ENCODE measurements around the gene GAB2. TPM values are rescaled to one million over a fixed set of nuclear protein-coding genes. Genes with fewer than 3 reads are reported as not detected.
A peak's percentile ranks its signal among the peaks of the same experiment; 100 is the strongest.

Gene GAB2
- polyA plus RNA-seq, 3 donors from 2014 or later = 1.0 TPM; not detected in 1

DNA sequence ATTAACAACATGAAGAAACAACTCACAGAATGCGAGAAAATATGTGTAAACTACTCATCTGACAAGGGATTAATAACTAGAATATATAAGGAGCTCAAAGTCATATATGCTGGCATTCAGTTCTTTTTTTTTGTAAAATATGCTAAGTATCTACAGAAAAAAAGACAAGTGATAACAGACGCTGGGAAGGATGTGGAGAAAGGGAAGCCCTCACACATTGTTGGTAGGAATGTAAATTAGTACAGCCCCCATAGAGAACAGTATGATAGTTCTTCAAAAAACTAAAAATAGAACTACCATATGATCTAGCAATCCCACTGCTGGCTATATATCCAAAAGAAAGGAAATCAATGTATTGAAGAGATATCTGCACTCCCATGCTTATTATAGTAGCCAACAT, 13.8 kb downstream of the GAB2 start:
- peaks cover 0 to 11% (median 5%) of the 10 kb centered on the region in 3 donors for H3K27me3 Mint-ChIP-seq (ENCODE audit: low read depth in 3 of 3)
- peaks cover 0 to 2% (median 0%) of the 10 kb centered on the region in 6 donors for H3K9me3 Mint-ChIP-seq
- DNase-seq = no peak
- H3K4me1 Mint-ChIP-seq = no peaks in the 10 kb centered on the region
- no peak overlapping the region for H3K27ac Mint-ChIP-seq
- H3K4me3 Mint-ChIP-seq = no peak overlapping the region
- peaks cover 0 to 2% (median 0%) of the 10 kb centered on the region in 3 donors for H3K36me3 Mint-ChIP-seq

GRCh38 chr11:78402847-78403246, 14.8 kb downstream of the GAB2 start:
- no peaks in the 10 kb centered on the region for H3K9me3 Mint-ChIP-seq
- H3K4me1 Mint-ChIP-seq = peaks cover 2 to 5% of the 10 kb centered on the region in 2 donors
- H3K27me3 Mint-ChIP-seq (ENCODE audit: low read depth in 3 of 3) = peaks cover 0 to 9% (median 5%) of the 10 kb centered on the region in 3 donors

GRCh38 chr11:78400702-78401101, 16.9 kb downstream of the GAB2 start:
- peaks cover 0 to 6% (median 0%) of the 10 kb centered on the region in 3 donors for H3K27me3 Mint-ChIP-seq (ENCODE audit: low read depth in 3 of 3)
- H3K36me3 Mint-ChIP-seq = no peaks in the 10 kb centered on the region
- no peak overlapping the region for H3K27ac Mint-ChIP-seq
- no peak overlapping the region for H3K4me3 Mint-ChIP-seq
- H3K9me3 Mint-ChIP-seq = no peaks in the 10 kb centered on the region
- peaks cover 10 to 14% of the 10 kb centered on the region in 2 donors for H3K4me1 Mint-ChIP-seq
- no peak for DNase-seq

More at GRCh38 chr11:78402847-78403246, 14.8 kb downstream of the GAB2 start:
- no peak for DNase-seq
- Mint-ChIP-seq H3K36me3 (no peaks in the 10 kb centered on the region), H3K4me3 (no peak overlapping the region), H3K27ac (no peak overlapping the region)

DNA sequence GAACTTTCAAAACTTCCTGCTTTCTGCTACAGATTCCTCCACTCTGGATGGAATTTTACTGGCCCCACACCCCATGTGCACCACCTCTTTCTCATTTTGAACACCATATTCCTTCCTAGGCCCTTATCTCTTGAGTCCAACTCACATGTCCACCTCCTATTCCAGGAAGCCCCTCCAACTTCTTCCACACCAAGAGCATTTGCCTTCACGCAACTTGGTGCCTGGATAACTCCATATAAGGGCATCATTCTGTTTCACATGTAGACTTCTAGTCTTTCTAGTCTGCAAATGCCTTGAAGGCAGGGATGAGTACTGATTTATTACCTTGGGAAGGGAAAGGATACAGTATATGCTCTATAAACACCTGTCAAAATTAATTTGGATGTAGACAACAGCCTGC, 17.5 kb downstream of the GAB2 start:
- Mint-ChIP-seq H3K9me3 (no peaks in the 10 kb centered on the region), H3K27ac (no peak overlapping the region), H3K4me3 (no peak overlapping the region), H3K36me3 (no peaks in the 10 kb centered on the region), H3K4me1 (peaks cover 10 to 14% of the 10 kb centered on the region in 2 donors), H3K27me3 (ENCODE audit: low read depth in 3 of 3) (peaks cover 0 to 6% (median 0%) of the 10 kb centered on the region in 3 donors)
- no peak for DNase-seq

DNA sequence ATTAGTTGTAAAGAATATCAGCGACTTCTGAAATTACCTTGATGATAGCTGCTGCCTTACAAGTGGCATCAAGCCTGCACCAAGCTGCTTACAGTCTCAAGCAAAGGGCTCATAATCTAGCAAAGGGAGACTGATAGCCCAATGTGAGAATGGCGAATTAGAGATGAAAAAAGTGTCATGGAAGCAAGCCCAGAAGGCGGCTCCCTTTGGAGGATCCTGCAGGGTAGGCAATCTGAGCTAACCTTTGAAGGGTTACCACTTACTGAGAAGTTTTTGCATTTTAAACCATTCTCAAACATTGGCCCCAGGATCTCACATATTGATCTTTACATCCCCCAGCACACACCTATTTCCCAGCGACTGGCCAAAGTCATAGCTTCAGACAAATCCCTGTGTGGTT, 18.5 kb downstream of the GAB2 start:
- Mint-ChIP-seq H3K27me3 (ENCODE audit: low read depth in 3 of 3) (peaks cover 0 to 3% (median 0%) of the 10 kb centered on the region in 3 donors), H3K4me3 (no peak overlapping the region), H3K4me1 (peaks cover 10 to 14% of the 10 kb centered on the region in 2 donors), H3K9me3 (no peaks in the 10 kb centered on the region), H3K27ac (no peak overlapping the region), H3K36me3 (no peaks in the 10 kb centered on the region)
- DNase-seq = no peak

DNA sequence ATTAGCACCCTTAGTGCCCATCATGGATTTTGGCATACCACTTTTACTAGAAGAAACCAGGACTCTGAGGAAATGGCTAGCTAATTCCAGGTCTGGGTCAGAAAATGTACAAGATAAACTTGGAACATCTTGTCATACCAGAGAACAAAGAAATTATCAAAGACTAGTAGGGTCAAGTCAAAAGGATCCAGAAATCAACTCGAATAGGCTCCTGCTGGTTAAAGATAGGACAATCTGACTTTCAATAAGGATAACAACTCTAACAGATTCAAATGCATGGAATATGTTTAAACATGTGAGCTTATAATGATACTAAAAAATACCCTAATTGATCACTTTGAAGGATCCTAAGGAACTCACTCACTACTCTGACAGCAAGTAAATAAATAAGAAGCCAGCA, 18.9 kb downstream of the GAB2 start:
- Mint-ChIP-seq H3K4me3 (no peak overlapping the region), H3K9me3 (no peaks in the 10 kb centered on the region), H3K27ac (no peak overlapping the region), H3K27me3 (ENCODE audit: low read depth in 3 of 3) (peaks cover 0 to 3% (median 0%) of the 10 kb centered on the region in 3 donors), H3K36me3 (no peaks in the 10 kb centered on the region), H3K4me1 (peaks cover 10 to 14% of the 10 kb centered on the region in 2 donors)
- no peak for DNase-seq

DNA sequence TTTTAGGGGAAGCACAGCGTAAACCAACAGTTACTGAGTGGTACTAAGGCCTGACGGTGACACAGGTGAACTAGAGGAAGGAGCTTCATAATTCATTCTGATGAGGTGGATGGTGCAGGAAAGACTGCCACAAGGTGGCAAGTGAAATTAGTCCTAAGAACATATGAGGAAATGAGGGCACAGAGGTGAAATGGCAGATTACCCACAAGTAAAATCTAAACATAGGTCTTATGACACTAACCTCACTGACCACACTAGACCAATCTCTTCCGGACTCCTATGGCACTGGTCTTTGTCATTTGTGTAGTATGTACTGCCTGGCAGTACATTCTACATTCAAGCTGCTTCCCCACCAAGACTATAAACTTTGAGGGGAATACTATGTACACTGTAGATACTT, 20.2 kb downstream of the GAB2 start:
- H3K4me1 Mint-ChIP-seq = peaks cover 10 to 14% of the 10 kb centered on the region in 2 donors
- no peak overlapping the region for H3K4me3 Mint-ChIP-seq
- H3K27ac Mint-ChIP-seq = peak overlapping the region in 2 of 6 donors; percentile 3 to 29
- peaks cover 0 to 3% (median 0%) of the 10 kb centered on the region in 3 donors for H3K27me3 Mint-ChIP-seq (ENCODE audit: low read depth in 3 of 3)
- H3K36me3 Mint-ChIP-seq = no peaks in the 10 kb centered on the region
- DNase-seq = peak; percentile 40 to 55 (median 46)
- H3K9me3 Mint-ChIP-seq = no peaks in the 10 kb centered on the region

GRCh38 chr11:78395597-78395996, 22.0 kb downstream of the GAB2 start:
- Mint-ChIP-seq H3K4me1 (peaks cover 10 to 14% of the 10 kb centered on the region in 2 donors), H3K4me3 (no peak overlapping the region), H3K36me3 (no peaks in the 10 kb centered on the region), H3K27ac (no peak overlapping the region), H3K27me3 (ENCODE audit: low read depth in 3 of 3) (peaks cover 0 to 3% (median 0%) of the 10 kb centered on the region in 3 donors), H3K9me3 (no peaks in the 10 kb centered on the region)
- DNase-seq = no peak

DNA sequence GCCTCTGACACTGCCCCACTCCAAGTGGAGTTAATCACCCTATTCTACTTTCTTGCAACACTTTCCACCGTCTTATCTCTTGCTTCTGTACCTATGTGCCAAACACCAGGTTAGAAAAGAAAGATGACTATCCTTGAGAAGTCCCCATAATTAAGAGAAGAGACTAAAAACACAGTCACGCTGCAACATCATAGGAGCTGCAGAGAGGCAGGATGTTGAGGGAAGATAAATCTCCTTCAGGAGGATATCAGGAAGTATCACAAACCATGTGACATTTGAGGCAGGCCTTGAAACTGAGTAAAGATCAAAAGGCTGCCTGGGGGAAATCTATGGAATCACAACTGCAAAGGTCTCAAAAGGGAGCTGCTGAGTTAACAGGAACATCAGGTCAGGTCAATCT, 24.8 kb downstream of the GAB2 start:
- no peak for DNase-seq
- Mint-ChIP-seq H3K27me3 (ENCODE audit: low read depth in 3 of 3) (no peaks in the 10 kb centered on the region), H3K4me1 (peaks cover 8 to 9% of the 10 kb centered on the region in 2 donors), H3K4me3 (no peak overlapping the region), H3K9me3 (no peaks in the 10 kb centered on the region), H3K27ac (no peak overlapping the region), H3K36me3 (no peaks in the 10 kb centered on the region)

- H3K27me3 Mint-ChIP-seq (ENCODE audit: low read depth in 3 of 3) = no peaks in the 10 kb centered on the region
- DNase-seq = no peak
- H3K4me1 Mint-ChIP-seq = no peaks in the 10 kb centered on the region
- no peaks in the 10 kb centered on the region for H3K9me3 Mint-ChIP-seq
- H3K36me3 Mint-ChIP-seq = no peaks in the 10 kb centered on the region
- no peak overlapping the region for H3K27ac Mint-ChIP-seq
- no peak overlapping the region for H3K4me3 Mint-ChIP-seq
Observed at GRCh38 chr11:78391424-78391823, 26.2 kb downstream of the GAB2 start.

- no peak for DNase-seq
- Mint-ChIP-seq H3K27ac (no peak overlapping the region), H3K27me3 (ENCODE audit: low read depth in 3 of 3) (no peaks in the 10 kb centered on the region), H3K36me3 (no peaks in the 10 kb centered on the region), H3K9me3 (no peaks in the 10 kb centered on the region), H3K4me3 (no peak overlapping the region), H3K4me1 (no peaks in the 10 kb centered on the region)
Observed at GRCh38 chr11:78390809-78391208, 26.8 kb downstream of the GAB2 start.

GRCh38 chr11:78386215-78386941, 31.2 kb downstream of the GAB2 start:
- Mint-ChIP-seq H3K36me3 (peaks cover 0 to 5% (median 0%) of the 10 kb centered on the region in 3 donors), H3K27me3 (ENCODE audit: low read depth in 3 of 3) (peaks cover 0 to 4% (median 2%) of the 10 kb centered on the region in 3 donors), H3K27ac (no peak overlapping the region), H3K4me3 (no peak overlapping the region), H3K4me1 (no peaks in the 10 kb centered on the region), H3K9me3 (peaks cover 0 to 2% (median 0%) of the 10 kb centered on the region in 6 donors)
- DNase-seq = no peak

DNA sequence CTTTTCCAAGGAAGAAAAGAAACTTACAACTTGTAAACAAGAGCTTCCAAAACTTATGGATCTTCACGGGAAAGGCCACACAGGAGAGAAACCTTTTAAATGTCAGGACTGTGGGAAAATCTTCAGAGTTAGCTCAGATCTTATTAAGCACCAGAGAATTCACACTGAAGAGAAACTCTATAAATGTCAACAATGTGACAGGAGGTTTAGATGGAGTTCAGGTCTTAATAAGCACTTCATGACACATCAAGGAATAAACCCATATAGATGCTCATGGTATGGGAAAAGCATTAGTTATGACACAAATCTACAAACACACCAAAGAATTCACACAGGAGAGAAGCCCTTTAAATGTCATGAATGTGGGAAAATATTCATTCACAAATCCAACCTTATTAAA, 32.4 kb downstream of the GAB2 start:
- no peak overlapping the region for H3K4me3 Mint-ChIP-seq

GRCh38 chr11:78384231-78384630, 33.4 kb downstream of the GAB2 start:
- Mint-ChIP-seq H3K9me3 (peaks cover 0 to 2% (median 0%) of the 10 kb centered on the region in 6 donors), H3K4me3 (no peak overlapping the region), H3K36me3 (peaks cover 0 to 5% (median 0%) of the 10 kb centered on the region in 3 donors), H3K27ac (no peak overlapping the region), H3K4me1 (no peaks in the 10 kb centered on the region), H3K27me3 (ENCODE audit: low read depth in 3 of 3) (peaks cover 0 to 6% (median 2%) of the 10 kb centered on the region in 3 donors)
- no peak for DNase-seq

More for the DNA sequence above, 32.4 kb downstream of the GAB2 start:
- Mint-ChIP-seq H3K27ac (no peak overlapping the region), H3K9me3 (peaks cover 0 to 2% (median 0%) of the 10 kb centered on the region in 6 donors), H3K27me3 (ENCODE audit: low read depth in 3 of 3) (peaks cover 0 to 6% (median 2%) of the 10 kb centered on the region in 3 donors), H3K36me3 (peaks cover 0 to 5% (median 0%) of the 10 kb centered on the region in 3 donors), H3K4me1 (no peaks in the 10 kb centered on the region)
- no peak for DNase-seq

Data from immature natural killer cell (primary cell).